H1 (cell line): ENCODE measurements around the gene GPLD1.
"Not testable (repeated sequence)": the region's sequence is repeated elsewhere in the genome, so short reads cannot be mapped to it uniquely, and the experiment has no call there.

Source experiments
- CTCF ChIP-seq, 3 experiments: IDR thresholded peaks; 1 replicate in 2 of 3; 2 replicates in 1 of 3; pipeline versions ENCODE4 v1.5.1 to v1.6.1; 2011; ENCODE audit warnings: low read length in 3 of 3, mild to moderate bottlenecking in 3 of 3, inconsistent platforms in 2 of 3, low read depth in 1 of 3, moderate library complexity in 1 of 3; ENCODE audit not compliant: insufficient read depth in 1 of 3; ENCODE audit errors: control extremely low read depth in 1 of 3
- E2F6 ChIP-seq: IDR thresholded peaks from 2 replicates; pipeline ENCODE4 v1.6.1; 2012; ENCODE audit warnings: inconsistent platforms
- EZH2 ChIP-seq: fragments of 200-600 bp; sonication (generic); IDR thresholded peaks from 2 replicates; pipeline ENCODE4 v1.7.1; 2012; ENCODE audit warnings: low read depth, mild to moderate bottlenecking, moderate library complexity, low read length, inconsistent platforms; ENCODE audit not compliant: severe bottlenecking
- FOSL1 ChIP-seq: IDR thresholded peaks from 2 replicates; pipeline ENCODE4 v1.6.1; 2011; ENCODE audit warnings: mild to moderate bottlenecking, low read depth, low read length, moderate library complexity; ENCODE audit not compliant: insufficient read depth
- JUND ChIP-seq: IDR thresholded peaks from 2 replicates; pipeline ENCODE4 v1.6.1; 2011; ENCODE audit warnings: mild to moderate bottlenecking, improper control_type of control experiment, low read length
- POLR2AphosphoS5 ChIP-seq: IDR thresholded peaks from 2 replicates; pipeline ENCODE4 v1.6.1; 2011; ENCODE audit warnings: low read depth, low read length
- USF2 ChIP-seq: IDR thresholded peaks from 2 replicates; pipeline ENCODE4 v1.6.1; 2011; ENCODE audit warnings: low read length, improper control_type of control experiment
- ZNF274 ChIP-seq: IDR thresholded peaks from 2 replicates; pipeline ENCODE4 v1.7.0; 2012; ENCODE audit warnings: low read length, borderline replicate concordance; ENCODE audit errors: extremely low read depth

GRCh38 chr6:24511976-24512375, 22.6 kb upstream of the GPLD1 start:
- not testable (repeated sequence) for TF ChIP-seq POLR2AphosphoS5; JUND; USF2; CTCF (IDR thresholded peaks at IDR 0.05; ENCODE audit: control extremely low read depth in 1 of 3, insufficient read depth in 1 of 3, low read depth in 1 of 3, low read length in 3 of 3); FOSL1; EZH2; E2F6; ZNF274
